Activated CD4-positive, alpha-beta T cell treated with anti-CD3 and anti-CD28 coated beads, Interleukin-2, amount 50 U/mL, for 16 hours (primary cell): ENCODE data around the gene MAPKAPK3.
A peak's percentile ranks its signal among the peaks of the same experiment; 100 is the strongest.

Experiments used
- DNase-seq: peaks from one replicate; pipeline ENCODE4 v3.0.0-alpha.2; 2020

Gene MAPKAPK3

DNA sequence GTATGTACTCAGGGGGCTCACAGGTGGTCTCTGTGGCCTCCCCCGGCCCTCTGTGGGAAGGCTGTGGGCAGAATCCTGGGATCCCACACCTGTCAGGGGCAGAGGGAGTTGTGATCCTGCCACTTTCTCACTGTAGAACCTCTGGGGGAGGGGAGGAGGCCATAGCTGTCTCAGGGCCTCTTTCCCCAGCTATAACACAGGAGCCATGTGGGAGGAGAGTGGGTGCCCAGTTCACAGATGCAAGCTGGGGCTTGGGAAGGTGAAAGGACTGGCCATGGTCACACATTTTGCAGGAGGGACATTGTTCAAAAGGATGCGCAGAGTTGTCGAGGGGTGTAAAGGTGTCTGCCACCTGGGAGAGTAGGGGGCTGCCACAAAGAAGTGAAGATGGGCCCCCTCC, 11.7 kb downstream of the MAPKAPK3 start:
- no peak for DNase-seq

DNA sequence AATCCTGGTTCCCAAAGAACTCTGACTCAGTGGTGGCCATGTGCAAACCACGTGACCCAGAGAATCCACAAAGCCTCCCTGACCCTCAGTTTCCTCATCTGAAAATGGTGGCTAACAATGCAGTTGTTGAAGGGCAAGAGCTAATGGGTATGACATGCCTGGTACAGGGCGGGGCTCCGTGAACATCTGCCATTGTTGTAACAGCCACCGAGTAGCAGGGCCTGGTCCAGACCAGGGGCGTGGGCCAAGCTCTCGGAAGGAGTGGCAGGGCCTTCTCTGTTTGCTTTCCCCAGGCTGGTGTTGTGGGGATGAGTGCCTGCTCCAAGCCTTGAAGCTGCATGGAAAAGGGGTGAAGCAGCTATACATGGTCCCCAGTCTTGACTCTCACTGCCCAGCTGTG, 13.4 kb downstream of the MAPKAPK3 start:
- no peak for DNase-seq

DNA sequence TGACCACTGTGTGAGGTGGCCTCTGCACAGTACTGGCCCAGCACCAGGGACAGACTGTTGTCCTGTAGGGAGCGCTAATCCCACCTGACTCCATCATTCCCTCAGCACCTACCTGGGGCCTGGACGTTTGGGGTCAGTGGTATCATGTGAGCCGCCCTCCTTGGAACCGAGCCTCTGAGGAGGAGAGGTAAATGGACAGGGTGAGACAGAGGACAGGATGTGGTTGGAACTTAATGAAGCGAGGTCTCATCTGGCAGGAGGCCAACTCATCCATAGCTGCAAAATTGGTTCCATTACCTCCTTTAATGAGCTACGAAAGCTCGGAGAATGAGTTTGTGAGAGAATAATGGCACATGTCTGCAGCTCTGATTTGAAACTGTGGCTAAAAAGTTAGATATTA, 13.9 kb downstream of the MAPKAPK3 start:
- no peak for DNase-seq

DNA sequence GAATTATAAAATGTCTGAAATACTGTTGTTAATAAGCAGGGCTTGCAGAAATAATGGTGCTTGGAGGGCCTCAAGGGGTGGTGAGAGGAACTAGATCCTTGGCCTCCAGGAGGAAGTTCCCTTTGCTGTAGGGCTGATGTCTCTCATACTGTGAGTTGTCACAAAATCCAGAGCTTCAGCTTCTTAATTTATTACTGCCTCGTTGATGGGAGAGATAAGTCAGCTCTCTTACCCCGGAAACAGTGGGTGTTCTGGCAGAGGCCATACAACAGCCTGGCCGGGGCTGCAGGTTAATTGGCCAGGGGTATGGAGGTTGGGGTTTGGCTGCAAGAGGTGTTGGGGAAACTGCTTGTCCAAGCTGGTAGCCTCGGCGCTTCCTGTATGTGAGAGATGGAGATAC, 15.5 kb downstream of the MAPKAPK3 start:
- no peak for DNase-seq

DNA sequence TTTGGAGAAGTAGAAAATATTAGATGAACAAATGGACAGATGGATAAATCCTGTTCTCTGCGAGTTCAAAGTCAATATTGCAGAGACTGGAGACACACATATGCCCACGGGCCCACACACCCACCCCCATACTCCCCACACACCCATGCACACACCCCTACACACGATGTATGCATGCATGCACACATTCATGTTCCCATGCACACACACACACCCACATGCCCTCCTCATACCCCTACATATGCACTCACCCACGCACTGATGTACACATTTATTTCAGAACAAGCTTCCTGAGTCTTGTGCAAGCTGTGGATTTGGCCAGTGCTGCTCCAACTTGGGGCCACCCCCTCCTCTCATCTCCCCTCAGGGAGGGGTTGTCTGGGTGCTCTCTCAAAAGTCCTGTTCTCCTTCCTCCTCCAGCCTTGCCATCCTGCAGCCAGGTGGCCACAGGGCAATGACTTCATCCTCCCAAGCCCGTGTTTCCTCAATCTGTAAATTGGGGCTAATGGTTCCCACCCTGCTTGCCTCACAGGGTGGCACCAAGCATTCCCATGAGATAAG, 16.4 kb downstream of the MAPKAPK3 start:
- DNase-seq: no peak

DNA sequence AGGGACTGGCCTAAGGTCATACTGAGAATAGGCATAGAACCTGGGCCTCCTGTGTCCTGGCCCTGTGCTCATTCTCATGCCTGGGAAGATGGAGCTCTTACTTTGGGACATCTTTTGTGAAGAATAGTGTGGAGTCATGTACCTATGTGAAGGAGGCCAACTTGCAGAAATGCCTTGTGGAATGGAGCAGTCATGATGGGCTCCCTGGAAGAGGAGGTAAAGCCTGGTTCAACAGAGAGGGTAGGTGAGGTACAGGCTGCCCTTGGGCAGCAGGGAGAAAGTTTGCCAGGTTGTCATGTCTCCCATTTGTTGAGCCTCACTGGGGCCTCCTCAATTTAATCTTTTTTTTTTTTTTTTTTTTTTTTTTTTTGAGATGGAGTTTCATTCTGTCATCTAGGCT, 18.1 kb downstream of the MAPKAPK3 start:
- DNase-seq: no peak

DNA sequence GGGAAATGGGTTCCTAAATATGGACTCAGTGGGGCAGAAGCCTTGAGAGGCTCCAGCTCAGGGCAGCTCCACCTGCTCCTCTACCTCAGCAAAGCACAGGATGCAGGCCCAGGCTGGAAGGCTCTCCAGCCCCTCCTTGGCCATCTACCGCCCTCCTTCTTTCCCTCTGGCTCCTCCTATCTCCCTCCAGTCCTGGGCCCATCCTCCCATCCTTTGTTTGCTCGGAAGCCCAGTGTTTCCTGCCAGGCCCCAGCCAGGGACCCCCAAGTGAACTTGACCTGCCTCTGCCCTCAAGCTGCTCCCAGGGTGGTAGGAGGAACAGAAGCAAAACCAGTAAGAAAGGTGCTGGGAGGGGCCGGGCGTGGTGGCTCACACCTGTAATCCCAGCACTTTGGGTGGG, 20.1 kb downstream of the MAPKAPK3 start:
- no peak for DNase-seq

DNA sequence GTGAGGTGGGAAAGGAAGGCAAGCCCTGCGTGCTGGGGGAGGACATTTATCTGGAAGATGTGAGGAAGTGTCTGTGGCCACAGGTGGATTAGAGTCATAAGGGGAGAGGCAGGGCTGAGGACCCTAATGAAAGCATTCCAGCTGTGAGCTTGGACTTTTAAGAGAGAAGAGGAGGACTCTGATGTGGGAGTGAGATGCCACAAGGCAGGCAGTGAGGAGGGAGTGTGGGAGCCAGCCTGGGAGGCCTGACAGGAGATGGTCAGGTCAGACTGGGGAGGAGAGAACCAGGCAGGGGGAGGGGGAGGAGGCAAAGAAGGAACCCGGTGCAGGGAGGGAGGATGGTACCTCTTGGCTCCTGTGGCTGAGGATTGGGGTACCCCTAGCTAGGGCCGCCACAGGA, 21.0 kb downstream of the MAPKAPK3 start:
- DNase-seq: no peak

DNA sequence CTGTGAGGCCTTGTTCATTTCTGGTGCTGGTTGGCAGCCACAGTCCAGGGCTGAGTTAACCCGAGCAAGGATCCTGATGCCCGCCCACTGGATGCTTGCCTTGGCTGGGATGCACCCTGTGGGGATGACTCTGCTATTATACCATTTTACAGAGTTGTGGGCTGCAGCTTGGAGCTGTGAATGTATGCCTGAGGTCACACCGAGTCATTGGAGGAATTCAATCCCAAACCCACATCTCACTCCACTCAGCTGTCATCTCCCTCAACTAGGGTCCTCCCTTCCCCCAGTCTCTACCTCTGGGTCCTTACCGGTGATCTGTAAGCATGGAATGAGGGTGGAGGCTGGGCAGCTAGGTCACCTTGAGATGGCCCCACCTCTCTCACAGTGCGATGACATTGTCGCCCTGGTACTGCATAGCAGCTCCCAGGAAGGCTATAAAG, 22.1 kb downstream of the MAPKAPK3 start:
- DNase-seq: no peak

DNA sequence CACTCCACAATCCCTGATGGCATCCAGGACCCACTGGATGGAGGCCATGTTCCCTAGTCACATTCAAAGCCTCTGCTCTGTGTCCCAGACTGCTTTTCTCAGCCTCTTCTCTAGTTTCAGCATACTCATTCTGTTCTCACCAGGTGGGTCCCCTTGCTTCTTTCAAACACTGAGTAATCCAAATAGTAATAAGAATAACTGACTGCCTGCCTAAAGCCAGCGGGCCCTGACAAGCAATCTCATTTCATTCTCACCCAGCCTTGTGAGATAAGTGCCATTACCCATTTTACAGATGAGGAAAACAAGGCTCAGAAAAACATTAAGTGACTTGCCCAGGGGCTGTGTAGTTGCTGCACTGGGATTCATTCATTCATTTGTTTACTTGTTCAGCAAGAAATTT, 25.4 kb downstream of the MAPKAPK3 start:
- peak; percentile 45 for DNase-seq

DNA sequence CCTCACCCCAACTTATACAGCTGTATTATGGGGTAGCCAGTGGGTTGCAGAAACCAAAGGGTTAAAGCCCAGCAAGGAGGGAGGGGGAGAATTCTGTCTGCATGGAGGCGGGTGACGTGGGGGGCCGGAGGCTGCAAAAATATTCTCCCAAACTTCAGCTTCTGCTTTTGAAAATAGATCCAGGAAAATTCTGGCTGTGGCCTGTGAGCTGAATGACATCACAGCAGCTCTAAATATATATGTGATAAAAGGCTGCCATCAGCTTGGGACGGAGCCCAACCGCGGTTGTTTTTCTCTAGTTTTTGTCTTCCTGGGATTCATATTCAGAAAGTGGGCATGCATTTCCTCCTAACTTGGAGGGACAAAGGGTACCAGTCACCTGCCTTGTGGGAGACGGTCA, 27.6 kb downstream of the MAPKAPK3 start:
- DNase-seq: no peak

DNA sequence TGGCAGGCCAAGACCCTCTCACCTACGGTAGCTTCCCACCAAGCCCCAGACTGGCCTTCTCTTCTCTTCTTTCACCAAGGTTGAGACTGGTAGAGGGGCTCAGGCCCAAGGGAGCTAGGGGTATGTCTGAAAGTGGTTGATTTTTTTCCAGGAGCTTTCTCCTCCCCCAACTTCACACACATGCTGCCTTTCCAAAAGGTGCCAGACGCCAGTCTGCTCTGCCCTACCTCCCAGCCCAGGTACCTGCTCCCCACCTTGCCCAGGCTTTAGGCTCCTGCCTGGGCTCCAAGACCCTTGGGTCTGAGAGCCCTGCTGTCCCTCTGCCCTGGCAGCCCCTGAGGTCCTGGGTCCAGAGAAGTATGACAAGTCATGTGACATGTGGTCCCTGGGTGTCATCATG, 28.4 kb downstream of the MAPKAPK3 start:
- no peak for DNase-seq

DNA sequence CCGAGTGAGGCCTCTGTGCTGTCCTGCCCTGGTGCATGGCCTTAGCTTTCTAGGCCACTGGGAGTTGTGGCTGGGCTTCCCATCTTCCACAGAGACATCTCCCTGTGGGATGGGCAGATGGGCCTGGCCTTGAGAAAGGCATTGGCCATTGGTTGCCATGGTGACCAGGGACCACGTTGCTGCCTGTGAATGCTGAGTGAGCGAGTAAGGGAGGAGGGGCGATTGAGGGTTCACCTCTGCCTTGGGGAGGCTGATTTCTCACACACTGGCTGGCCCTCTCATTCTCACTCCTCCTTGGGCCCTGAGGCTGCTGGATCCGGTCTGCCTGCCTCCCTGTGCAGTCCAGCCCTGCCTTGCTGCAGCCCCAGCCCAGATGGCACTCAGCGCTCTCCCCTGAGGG, 31.4 kb downstream of the MAPKAPK3 start:
- no peak for DNase-seq

DNA sequence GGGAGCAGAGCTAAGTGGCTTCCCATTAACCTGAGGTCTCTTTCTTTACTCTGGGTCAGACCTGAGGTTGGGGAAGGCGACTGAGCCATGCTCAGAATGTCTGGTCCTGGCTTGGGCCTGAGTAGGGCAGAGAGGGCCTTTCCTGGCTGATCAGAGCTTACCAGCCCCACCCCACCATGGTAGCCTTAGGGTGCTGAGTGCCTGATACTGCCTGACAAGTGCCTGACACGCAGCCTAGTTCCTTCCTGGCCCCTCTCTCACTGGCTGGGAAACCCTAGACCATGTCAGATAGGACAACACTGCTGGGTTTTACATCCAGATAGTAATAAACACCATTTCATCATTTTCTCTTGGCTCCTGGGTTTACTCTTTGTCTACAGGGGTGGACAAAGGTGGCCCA, 32.0 kb downstream of the MAPKAPK3 start:
- no peak for DNase-seq

DNA sequence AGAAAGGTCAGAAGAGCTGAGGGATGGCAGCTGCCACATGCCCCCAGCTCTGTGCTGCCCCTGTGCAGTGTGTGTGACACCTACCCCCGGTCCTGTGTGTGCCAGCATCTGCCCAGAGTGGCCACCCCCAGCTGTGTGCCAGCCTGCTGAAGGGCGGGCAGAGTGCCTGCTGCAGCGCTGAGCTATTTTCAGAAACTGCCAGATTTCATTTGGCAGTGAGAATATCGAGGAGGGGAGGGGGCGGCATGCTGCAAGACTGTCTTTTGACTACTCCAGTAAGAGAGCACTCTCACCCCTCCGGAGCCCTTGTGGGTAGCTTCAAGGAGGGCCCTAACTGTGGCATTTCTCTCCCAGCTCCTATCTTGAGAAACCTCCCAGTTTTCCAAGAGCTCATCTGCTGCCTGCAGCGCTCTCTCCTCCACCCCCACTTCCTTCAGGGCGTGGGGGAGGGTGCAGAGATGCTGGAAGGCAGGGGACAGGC, 32.5 kb downstream of the MAPKAPK3 start:
- no peak for DNase-seq

DNA sequence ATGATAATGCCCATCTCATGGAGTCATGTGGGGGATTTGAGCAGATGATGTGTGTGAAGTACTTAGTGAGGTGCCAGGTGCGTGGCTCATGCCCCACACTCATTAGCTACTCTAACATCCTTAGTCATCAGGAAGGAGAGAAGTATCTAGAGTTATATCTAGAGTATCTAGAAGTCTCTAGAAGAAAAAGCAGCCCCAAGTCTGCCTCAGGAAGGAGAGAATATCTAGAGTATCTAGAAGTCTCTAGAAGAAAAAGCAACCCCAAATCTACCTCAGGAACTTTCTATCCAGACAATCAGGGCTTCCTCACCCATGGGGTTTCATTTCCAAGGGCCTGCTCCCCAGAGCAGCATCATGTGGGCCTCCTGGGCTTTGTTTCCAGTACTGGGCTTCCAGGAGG, 33.1 kb downstream of the MAPKAPK3 start:
- DNase-seq: no peak

DNA sequence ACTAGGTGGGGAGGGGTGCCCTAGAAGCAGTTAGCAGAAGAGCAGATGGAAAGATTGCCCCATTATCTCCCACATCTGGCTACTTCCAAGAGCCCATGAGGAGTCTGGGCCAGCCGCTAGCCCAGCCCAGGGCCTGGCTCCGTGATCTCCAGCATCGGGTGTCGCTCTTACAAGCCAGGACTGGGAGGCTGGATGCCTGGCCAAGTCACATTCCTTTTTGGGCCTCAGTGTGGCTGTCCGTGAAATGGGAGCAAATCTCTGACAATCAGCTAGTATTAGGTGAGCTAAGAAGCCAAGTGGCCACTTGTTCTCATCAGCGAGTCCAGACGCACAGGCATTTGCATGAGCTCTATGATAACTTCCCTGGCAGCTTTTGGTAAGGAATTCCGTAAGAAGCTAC, 34.5 kb downstream of the MAPKAPK3 start:
- DNase-seq: no peak

DNA sequence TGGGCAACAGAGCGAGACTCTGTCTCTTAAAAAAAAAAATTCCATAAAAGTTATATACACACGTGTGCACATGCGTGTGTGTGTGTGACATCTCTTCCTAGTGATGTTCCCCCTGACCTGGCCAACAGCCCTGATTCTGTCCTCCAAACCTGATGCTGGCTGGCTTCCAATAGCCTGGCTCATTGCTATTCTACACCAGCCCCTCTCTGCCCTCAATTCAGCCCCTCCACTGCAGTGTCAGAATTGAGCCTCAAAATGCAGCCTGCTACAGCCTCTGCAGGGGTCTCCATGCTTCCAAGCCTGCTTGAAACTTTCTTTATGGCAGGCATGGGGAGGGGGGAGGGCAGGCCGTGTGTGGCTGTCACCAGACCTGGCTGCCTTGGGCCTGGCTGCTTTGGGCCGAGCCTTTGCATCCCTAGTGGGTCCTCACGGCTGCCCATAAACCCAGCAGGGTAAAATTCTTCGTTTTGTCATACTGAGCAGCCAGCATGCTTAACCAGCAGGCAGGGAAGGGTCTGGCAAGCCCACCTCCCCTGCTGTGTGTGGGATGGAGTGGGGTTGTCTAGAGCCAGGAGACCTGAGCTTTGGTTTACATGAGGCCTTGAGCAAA, 35.1 kb downstream of the MAPKAPK3 start:
- no peak for DNase-seq

DNA sequence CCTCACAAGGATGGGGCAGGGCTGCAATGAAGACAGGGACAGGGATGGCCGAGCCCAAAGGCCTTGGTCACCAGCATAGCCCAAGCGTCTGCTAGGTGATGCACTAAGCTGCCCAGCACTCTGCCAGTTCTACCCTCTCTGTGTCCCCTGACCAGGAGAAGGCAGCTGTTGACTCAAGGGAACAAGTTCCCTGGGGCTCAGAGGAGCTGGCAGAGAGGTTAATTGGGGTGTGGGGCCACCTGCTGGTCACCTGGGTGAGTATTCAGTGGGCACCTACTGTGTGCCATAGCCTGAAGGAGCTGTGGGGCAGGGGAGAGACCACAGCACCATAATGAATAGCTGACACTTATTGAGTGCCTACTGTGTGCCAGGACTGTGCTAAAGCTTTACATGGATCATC, 35.8 kb downstream of the MAPKAPK3 start:
- peak; percentile 64 for DNase-seq

DNA sequence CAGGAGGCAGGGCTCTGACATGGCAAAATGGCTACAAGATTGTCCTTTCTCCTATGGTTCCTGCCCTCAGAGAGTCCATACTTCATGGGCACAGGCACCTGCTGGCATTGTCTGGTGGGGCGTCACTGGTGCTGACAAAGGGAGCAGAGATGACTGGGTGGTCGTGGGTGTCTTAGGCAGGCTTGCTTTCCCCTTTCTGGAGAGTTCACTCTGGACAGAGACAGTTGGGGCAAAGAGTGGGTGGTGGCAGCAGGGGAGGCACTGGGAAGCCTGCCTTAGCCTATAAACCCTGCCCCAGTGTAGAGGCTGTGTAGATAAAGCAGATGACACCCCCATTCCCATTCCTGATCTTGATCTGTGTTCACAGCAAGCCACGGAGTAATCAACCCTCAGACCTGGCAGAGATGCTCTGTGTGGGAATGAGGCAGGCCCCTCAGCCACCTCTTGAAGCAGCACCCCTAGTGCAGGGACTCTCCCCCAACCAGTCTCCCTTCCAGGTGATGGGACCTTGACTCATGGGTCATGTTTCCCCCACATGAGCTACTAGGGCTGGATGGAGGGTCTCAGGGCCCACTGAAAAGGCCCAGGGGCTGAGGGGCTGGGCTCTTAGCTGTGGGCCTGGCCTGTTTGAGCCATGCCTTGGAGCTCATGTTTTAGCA, 37.1 kb downstream of the MAPKAPK3 start:
- DNase-seq: no peak

DNA sequence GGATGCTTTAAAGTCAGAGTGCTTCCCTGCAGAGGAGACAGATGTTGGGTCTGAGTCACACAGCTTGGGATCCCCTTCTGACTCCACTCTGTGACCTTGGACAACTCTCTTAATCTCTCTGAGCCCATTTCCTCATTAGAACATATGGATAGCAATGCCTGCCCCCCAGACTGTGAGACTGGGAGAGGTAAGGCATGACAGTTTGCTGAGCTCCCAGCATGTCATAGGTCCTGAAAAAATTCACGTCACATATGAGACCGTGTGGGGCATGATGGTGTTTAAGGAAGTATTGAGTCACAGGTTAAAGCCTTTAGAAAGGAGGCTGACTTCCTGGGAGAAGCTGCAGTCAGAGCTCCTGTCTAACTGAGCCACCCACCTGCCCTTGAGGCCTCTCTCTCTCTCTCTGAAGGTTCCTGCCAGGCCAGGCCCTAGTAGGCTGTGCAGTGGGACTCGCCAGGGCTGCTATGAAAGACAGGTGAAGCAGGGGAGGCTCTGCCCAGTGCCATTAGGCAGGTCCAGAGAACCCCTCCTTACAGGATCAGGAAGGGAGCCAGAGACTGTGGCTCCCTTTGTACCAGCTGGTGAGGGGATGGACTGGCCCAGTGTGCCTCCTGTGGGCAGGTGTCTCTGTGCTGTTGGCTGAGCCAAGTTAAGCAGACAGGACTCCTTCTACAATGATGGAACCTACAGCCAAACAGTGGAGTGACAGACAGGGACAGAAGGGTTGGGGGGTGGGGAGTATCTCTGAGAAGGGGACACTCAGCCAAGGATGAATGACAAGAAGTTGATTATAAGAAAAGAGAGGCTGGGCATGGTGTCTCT, 38.3 kb downstream of the MAPKAPK3 start:
- peak; percentile 32 for DNase-seq

DNA sequence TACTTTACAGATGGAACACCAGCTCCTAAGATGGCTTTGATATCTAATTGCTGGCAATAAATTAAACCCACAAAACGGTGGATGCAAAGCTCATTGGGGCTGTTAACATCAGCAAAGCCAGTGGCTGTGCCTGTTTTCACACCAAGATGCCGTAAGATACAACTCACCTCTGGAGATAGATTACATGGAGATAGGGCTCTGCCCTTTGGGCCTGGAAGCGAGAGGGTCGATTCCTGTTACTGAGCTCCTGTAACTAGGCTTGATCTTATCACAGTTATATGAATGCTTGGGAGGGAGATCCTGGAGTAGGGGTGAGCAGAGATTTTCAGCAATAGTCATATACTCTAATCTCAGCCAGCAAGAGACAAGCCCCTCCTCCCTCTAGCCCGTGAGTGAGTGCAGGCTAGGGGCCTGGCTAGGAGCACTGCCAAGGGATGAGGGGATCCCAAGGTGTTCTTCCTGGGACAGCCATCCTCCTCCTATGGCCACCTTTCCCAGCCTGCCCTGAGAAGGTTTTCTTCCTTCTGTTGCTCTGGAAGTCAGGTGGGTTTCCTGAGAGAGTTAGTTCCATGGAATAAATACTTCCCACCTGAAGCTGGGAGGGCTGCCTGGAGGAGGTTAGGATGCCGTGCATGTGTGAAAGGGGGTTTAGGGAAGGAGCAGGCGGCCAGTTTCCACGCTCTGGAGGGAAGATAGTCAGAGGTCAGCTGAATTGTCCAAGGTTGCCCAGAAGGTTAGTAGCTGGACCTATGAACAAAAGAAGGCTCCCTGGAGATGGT, 39.7 kb downstream of the MAPKAPK3 start:
- no peak for DNase-seq

DNA sequence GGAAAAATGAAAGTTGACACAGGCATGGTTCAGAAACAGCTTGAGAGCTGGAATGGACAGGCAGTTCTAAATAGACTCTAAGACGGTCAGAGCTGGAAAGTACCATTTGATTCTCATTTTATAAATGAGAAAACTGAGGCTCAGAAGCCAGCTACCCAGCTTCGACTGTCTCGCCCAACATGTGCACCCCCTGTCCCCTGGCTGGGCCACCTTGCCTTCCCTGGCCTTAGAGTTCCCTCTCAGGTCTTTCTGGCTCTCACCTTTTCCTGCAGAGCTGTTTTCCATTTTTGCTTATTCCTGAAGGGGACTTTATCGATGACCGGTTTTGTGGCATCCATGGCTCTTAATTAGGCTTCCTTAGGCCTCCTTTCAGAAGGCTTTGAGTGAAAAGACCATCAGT, 40.5 kb downstream of the MAPKAPK3 start:
- DNase-seq: no peak
